Activated T-helper 1 cell treated with anti-CD3 and anti-CD28 coated beads, Interleukin-2, amount 50 U/mL, for 16 hours (primary cell): Measurements from ENCODE around the gene PSMC6.
A peak's percentile ranks its signal among the peaks of the same experiment; 100 is the strongest.

ENCODE experiments used
- DNase-seq, 2 donors: peaks; one replicate each; pipeline ENCODE4 v3.0.0-alpha.2; 2020; ENCODE audit warnings: low read depth in 1 of 2, low spot score in 1 of 2

PSMC6 gene

DNA sequence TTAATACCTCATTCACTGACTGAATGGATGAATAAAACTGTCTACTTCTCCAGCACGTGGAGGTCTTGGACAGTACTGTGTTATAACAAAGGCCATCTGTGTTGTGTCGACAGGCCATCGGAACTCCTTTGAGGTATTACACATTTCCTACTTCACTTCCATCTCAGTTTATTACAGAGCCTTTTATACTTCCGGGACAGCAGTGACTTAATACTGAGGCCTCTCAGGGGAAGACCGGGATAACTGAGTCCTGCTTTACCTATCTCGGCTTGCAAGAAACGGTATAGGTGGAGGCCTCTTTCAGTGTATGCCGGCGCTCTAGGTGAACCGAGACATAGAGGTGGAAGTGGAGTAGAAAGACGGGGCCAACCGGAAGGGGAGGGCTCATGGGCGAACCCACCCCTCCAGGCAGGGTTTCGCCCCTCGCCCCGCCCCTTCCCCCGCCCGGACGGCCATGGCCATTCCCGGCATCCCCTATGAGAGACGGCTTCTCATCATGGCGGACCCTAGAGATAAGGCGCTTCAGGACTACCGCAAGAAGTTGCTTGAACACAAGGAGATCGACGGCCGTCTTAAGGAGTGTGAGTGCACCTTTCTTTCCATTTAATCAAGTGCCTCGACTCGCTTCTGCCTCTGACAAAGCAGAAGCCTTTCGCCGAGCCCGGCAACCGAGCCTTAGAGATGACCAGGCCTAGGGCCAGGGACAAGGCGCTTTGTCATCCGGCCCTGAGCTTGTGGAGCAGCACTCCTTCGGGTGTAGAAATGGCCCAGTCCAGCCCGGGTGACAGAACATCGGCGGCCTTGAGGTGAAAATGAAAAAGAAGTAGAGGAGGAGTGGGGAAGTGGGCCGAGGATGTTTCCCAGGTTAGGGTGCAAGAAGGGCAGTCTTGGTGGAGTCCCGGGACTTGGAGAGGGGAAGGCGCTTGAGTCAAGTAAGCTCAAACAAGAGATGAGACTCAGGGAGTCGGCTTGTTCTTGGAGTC, at the start of gene PSMC6:
Gene PSMC6 (plus strand): TSS at position 477 of the 983 bp plus-strand sequence. CDS start 20 bp downstream, at position 497.
- peak; percentile 91 to 92 for DNase-seq

DNA sequence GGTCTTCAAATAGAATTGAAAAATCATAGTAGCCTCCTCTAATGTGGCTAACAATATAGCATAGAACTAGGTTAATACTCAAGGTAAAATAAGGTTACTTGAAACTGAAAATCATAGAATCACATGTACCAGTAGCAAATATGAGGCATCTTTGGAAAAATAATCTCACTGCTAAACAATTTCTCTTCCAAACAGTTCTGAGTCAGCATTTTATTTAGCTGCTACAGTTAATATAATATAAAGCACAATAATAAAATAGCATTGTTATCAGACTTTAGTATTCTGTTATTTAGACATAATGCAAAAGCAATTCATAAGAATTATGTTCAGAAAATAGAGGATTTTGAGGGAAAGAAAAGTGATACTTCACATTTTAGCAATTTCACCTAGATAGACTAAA, 46.7 kb upstream of the PSMC6 start:
- DNase-seq: no peak

- DNase-seq: no peak
These were observed 46.2 kb upstream of the PSMC6 start for GRCh38 chr14:52660832-52661231.

DNA sequence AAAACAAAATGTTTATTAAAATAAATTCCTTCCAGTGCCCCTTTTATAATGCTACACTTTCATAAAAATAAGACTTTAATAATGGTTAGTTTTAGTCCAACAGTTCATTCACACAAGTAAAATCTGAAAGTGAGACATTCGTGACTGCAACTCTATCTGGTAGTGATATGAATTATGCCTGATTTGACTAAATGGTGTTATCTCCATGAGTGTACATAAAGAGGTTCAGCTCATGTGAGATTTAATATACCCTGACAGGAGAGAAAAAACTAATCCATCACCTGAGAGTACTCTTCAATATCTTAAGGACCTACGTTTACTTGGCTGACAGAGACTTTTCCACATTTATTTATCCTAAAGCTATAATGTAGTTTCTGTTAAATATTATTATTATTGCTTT, 45.7 kb upstream of the PSMC6 start:
- no peak for DNase-seq

DNA sequence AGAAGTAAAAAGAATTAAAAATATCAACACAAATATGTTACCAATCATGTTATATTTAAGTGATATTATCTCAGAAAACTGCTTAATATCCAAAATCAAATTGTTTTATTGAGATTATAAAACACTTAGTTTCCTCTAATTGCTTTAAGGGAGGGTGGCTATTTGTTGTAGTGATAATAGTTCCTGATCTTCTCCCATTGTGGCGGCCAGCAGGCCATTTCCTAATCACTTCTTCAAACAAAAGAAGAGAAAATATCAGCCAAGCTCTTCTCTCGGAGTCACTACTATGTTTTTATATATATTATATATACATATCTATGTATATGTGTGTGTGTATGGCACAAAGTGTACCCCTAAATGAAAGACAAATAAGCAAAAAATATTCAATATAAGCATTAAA, 43.1 kb upstream of the PSMC6 start:
- no peak for DNase-seq

- DNase-seq: no peak
These were observed 28.4 kb upstream of the PSMC6 start for GRCh38 chr14:52678591-52678990.

DNA sequence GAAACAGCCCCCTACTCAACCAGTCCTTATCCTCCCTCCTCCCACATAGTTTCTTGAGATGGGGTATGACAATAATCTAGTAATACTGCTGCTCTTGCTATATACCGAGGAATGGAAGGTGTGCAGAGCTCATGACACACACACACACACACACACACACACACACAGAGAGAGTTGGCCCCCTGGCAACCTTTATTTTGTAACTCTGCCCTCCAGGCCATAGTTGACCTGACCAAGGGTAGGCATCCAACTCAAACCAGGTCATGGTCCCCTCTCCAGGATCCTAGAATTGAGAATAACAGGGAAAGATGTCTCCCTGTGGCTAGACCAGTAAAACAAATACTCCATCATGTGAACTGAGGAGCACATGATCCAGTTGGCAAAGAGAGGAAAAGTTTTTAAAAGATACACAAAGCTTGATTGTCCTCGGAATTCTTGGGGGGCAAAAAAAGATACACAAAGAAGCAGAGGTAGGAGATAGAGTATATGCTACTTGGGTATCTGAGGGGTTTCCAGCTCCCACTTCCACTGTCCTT, 22.9 kb upstream of the PSMC6 start:
- DNase-seq: no peak

DNA sequence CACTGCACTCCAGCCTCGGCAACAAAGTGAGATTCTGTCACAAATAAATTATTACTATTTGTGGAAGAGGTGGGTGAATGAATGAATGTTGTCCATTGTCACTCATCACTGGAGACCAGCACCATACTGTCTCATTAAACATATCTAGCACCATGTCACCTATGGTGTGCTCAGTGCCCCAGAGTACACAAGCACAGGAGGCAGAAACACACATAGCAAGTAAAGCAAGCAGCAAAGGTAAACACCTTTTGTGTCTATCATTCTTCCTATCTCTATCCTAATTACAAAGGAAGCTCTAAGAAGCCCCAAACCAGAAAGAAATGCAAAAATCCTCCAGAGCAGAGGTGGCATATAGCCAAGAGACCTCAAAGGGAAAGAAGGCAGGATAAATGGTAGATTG, 20.8 kb upstream of the PSMC6 start:
- no peak for DNase-seq

DNA sequence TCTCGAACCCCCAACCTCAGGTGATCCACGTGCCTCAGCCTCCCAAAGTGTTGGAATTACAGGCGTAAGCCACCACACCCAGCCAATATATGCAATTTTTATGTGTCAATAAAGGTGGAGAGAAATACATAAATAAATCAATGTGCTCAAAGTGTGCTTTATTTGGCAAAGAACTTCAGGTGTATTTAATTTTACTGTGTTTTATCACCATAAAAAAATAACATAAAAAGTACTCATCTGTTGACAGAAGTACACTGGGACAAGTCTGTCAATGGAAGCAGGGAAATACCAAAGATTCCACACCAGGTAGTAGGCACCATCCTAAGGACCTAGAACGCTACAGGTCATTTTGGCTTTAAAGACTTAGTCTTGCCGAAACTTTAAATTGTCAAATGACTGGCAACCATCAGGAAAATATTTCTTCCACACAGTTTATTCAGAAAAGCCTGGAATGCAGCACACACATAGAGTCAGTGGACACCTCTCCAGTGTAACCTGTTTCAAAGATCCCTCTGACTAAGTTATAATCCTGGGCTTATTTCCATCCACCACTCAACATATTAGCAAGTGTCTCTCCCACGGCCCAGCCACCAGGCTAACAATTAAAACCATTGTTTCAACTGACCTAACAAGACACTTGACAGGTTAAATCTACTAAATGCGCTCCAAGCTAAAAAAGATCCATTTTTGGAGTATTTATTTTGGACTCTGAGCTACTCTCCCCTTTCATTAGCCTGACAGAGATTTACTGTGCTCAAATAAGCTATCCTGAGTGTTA, 15.8 kb upstream of the PSMC6 start:
- DNase-seq: no peak

GRCh38 chr14:52692248-52692962, 14.6 kb upstream of the PSMC6 start:
- no peak for DNase-seq

DNA sequence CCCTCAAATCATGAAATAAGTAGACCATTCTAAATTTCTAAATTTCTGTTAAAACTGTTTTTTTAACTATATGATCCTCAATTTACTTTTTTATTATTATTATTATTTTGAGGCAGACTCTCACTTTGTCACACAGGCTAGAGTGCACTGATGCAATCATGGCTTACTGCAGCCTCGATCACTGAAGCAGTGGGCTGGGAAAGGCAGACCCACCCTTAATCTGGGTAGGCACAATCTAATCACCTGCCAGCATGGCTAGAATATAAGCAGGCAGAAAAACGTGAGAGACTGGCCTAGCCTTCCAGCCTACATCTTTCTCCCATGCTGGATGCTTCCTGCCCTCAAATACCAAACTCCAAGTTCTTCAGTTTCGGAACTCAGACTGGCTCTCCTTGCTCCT, 14.0 kb upstream of the PSMC6 start:
- no peak for DNase-seq

- DNase-seq: no peak
These were observed 13.5 kb upstream of the PSMC6 start for GRCh38 chr14:52693532-52693931.

DNA sequence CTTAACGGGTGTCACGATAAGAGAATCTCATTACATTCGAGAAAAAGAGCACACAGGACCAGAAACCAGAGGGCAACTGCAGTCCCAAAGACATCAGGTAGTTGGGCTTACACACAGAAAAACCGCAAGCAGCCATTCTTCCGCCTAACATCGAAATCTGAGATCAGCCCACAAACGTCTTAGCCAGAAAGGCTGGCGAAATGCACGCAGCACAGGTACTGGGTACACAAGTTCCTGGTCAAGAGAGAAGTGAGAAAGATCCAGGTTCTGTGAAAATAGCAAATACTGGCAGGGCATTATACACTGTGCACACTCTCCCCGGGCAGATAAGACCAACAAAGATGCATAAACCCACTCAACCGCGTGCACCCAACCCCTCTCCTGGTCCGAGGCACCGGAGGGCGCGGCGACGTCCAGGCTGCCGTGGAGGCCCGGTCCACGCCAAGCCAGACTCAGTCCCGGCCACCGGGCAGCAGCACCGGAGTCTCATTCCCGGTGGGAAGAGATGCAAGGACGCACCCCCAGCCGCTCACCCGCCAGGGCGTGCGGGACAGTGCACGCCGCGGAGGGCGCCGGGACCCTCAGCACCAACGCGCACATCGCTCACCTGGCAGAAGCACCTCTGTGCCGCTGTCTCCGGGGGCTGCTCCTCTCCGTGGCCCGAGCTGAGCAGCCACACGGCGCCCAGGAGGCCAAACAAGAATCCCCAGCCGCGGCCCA, 12.1 kb upstream of the PSMC6 start:
- peak; percentile 30 to 33 for DNase-seq

DNA sequence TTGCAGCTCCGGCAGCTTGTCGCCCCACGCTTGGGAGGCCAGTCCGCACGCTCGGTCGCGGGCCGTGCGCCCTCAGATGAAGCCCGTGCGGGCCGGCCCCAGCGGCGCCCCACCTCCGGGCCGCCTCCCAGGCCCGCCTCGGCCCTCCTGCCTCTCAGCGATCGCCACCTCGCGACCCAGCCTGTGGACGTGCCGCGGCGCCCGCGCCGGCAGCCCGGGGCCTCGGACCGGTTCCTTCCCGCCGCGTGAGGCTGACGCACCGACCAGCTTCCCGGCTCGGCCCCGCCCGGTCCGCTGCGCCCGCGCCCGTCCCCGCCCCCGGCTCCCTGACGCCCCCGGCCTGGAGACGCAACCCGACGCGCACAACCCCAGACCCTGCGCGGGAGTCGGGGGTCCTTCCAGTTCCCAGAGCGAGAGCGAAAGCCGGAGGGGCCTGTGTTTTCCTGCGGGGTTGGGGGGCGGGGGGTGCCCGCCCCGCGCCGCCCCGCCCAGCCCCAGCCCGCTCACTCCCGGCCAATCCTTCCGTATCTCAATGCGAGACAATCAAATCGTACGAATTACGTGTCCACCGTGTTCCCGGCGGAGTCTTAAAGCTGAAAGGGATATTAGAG, 11.4 kb upstream of the PSMC6 start, which contains the start of gene ERO1A:
Gene ERO1A (minus strand): TSS at position 78 of the 611 bp plus-strand sequence. CDS start 77 bp downstream, at position 1.
- peak; percentile 26 to 49 for DNase-seq

DNA sequence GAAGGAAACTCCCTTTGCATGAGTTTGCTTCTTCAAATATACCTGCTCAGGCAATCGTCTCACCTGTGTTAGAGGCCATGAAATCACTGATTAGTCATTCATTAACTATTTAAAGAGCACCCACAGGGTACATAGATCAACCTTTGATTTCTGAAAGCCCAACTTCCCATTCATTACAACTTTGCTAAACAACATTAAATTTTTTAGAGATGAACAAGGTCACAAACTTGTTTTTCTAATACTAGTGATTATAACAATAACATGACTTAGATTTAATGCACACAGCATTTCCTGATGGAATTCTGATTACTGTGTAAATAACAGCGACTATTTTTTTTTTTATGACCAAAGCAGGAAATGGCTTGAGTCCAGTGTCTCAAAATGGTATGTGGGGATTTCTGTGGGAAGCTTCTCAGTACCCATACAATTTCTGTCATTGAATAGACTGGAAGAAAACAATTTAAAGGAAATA, 6.3 kb upstream of the PSMC6 start:
- DNase-seq: no peak

DNA sequence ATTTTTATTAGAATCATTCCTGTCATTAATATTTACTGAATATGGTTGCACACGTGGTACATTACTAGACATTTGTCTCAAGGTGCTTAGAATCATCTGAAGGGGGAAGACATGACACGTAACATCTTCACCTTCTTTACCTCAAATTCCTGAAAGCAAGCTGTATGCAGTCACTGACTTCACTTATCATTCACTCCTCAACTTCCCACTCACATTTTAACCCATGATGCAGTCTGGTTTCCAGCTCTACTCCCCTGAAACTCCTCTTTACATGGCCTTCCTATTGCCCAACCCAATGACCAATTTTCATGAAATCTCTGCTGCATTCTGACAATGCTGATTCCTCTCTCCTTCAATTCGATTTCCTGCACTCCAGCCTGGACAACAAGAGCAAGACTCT, 5.8 kb upstream of the PSMC6 start:
- DNase-seq: no peak

DNA sequence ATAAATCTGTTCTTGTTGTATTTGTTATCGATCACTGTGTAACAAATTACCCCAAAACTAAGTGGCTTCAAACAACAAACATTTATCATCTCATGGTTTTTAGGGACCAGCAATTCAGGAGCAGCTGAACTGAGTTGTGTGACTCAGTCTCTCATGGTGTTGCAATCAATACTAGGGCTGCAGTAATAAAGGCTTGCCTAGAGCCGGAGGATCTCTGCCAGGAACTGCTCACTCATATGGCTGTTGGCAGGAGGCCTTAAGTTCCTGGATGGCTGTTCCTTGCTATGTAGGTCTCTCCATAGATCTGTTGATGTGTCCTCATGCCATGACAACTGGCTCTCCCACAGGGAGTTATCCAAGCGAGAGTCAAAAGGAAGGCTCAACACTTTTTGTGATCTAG, 3.8 kb upstream of the PSMC6 start:
- DNase-seq: no peak

- DNase-seq: no peak
These were observed 3.3 kb upstream of the PSMC6 start for GRCh38 chr14:52703664-52704063.

GRCh38 chr14:52706286-52706685, 714 bp upstream of the PSMC6 start:
- DNase-seq: peak in 1 of 2 donors; percentile 13

- DNase-seq: no peak
These were observed 4.7 kb downstream of the PSMC6 start for GRCh38 chr14:52711666-52712065.
